K562 (cell line): ENCODE measurements around the gene VEGFA. TPM values are rescaled to one million over a fixed set of nuclear protein-coding genes. Genes with fewer than 3 reads are reported as not detected.

Experiments used
- ATAC-seq: fragments of 200-7000 bp; cut with Tn5 transposase; 3 replicates; pipeline ENCODE4 v1.9.1; 2020; ENCODE audit warnings: moderate library complexity
- BruUV-seq: library from RNA; stranded (reverse); fragments of 400-500 nt; replicated peaks from 2 replicates; lab custom pipeline; 2021; lab: Mats Ljungman, UMichigan
- CTCF ChIA-PET: fragments of 300-600 bp; formaldehyde crosslinking; extraction: SDS; loops from one replicate; lab custom pipeline; 2021; ENCODE audit warnings: low intra/inter-chr PET ratio; lab: Yijun Ruan, JAX
- POLR2A ChIA-PET: fragments of 300-600, 350-650 bp; sonication (Branson Sonifier 250); formaldehyde crosslinking; extraction: SDS; loops from one replicate; lab custom pipeline; 2021; ENCODE audit warnings: antibody characterized with exemption, inconsistent platforms; lab: Yijun Ruan, JAX
- DNase-seq, 4 experiments: peaks; one replicate each; pipeline versions ENCODE4 v3.0.0 to v3.0.0-alpha.2; 2011 to 2018; ENCODE audit warnings: low spot score in 3 of 4, mixed read lengths in 3 of 4; ENCODE audit errors: extremely low read depth in 1 of 4
- FAIRE-seq: peaks from 2 replicates; lab custom pipeline; 2011; peaks lifted over from hg19 to GRCh38; lab: Jason Lieb, UNC
- H2AFZ ChIP-seq: 2 replicates; pipeline ENCODE4 v1.6.0; 2011; ENCODE audit warnings: low read depth, low read length, control low read depth, inconsistent platforms
- H3K27ac ChIP-seq: fragments of 200-600 bp; 3 replicates; pipeline ENCODE4 v1.8.0; 2011; ENCODE audit warnings: low read depth, mild to moderate bottlenecking, control low read depth, inconsistent platforms, low read length, moderate library complexity, mixed read lengths; ENCODE audit errors: extremely low read depth
- H3K27me3 ChIP-seq, 2 experiments: fragments of 300-600 bp in 1 of 2; 2 replicates in 1 of 2; 3 replicates in 1 of 2; pipeline versions ENCODE4 v1.6.0 to v1.8.0; 2011; ENCODE audit warnings: inconsistent platforms in 2 of 2, low read length in 2 of 2, mild to moderate bottlenecking in 1 of 2, mixed read lengths in 1 of 2, moderate library complexity in 1 of 2; ENCODE audit not compliant: control insufficient read depth in 2 of 2, insufficient read depth in 2 of 2
- H3K36me3 ChIP-seq: fragments of 300-600 bp; 3 replicates; pipeline ENCODE4 v1.8.0; 2011; ENCODE audit warnings: mild to moderate bottlenecking, low read length, inconsistent platforms; ENCODE audit not compliant: control insufficient read depth, insufficient read depth
- H3K4me1 ChIP-seq, 2 experiments: fragments of 200-600 bp in 1 of 2; replicated peaks in 1 of 2; 2 replicates in 1 of 2; 3 replicates in 1 of 2; pipeline versions ENCODE4 v1.5.1 to v1.8.0; 2011; ENCODE audit warnings: inconsistent platforms in 2 of 2, low read length in 2 of 2, mild to moderate bottlenecking in 1 of 2, mixed read lengths in 1 of 2, moderate library complexity in 1 of 2; ENCODE audit not compliant: control insufficient read depth in 2 of 2, insufficient read depth in 2 of 2
- H3K4me2 ChIP-seq: 2 replicates; pipeline ENCODE4 v1.6.1; 2011; ENCODE audit warnings: low read length, control low read depth, inconsistent platforms, mixed read lengths; ENCODE audit not compliant: insufficient read depth
- H3K4me3 ChIP-seq: fragments of 200-600 bp; sonication (generic), shearing (Covaris generic); 2 replicates; pipeline ENCODE4 v1.5.1; 2016; ENCODE audit warnings: control low read depth, inconsistent platforms
- H3K79me2 ChIP-seq: fragments of 200-600 bp; 3 replicates; pipeline ENCODE4 v1.8.0; 2011; ENCODE audit warnings: low read length, inconsistent platforms; ENCODE audit not compliant: control insufficient read depth, insufficient read depth
- H3K9ac ChIP-seq, 2 experiments: 2 replicates each; pipeline versions ENCODE4 v1.6.0 to v1.6.1; 2011; ENCODE audit warnings: low read depth in 2 of 2, low read length in 2 of 2, control low read depth in 1 of 2, inconsistent platforms in 1 of 2, mild to moderate bottlenecking in 1 of 2, mixed read lengths in 1 of 2; ENCODE audit not compliant: insufficient read depth in 1 of 2
- H3K9me1 ChIP-seq: one replicate; pipeline ENCODE4 v1.6.0; 2011; ENCODE audit warnings: inconsistent platforms, mild to moderate bottlenecking, low read length, moderate library complexity; ENCODE audit not compliant: control insufficient read depth, insufficient read depth
- H3K9me3 ChIP-seq: replicated peaks from 2 replicates; pipeline ENCODE4 v1.5.1; 2011; ENCODE audit warnings: low read depth, low read length, inconsistent platforms; ENCODE audit not compliant: control insufficient read depth, insufficient read depth
- H4K20me1 ChIP-seq: replicated peaks from 2 replicates; pipeline ENCODE4 v1.6.1; 2011; ENCODE audit warnings: low read length, inconsistent platforms, mixed read lengths; ENCODE audit not compliant: control insufficient read depth, insufficient read depth
- ATF7 ChIP-seq: fragments of 450-650 bp; IDR thresholded peaks from 2 replicates; pipeline ENCODE4 v1.7.1; 2014; ENCODE audit warnings: mild to moderate bottlenecking, moderate library complexity
- CBX1 ChIP-seq: sonication (generic); IDR thresholded peaks from 2 replicates; pipeline ENCODE4 v1.6.1; 2016; ENCODE audit warnings: antibody characterized with exemption, low read depth, mild to moderate bottlenecking
- CEBPB ChIP-seq: fragments of 450-650 bp; IDR thresholded peaks from 2 replicates; pipeline ENCODE4 v1.6.1; 2016; ENCODE audit warnings: missing genetic modification characterization, missing compliant biosample characterization
- CREB3 ChIP-seq: fragments of 450-650 bp; conservative IDR thresholded peaks from 2 replicates; pipeline ENCODE4 v1.6.1; 2016; ENCODE audit warnings: missing genetic modification characterization, low read depth, mild to moderate bottlenecking, missing compliant biosample characterization, moderate library complexity
- GMEB1 ChIP-seq: fragments of 250-450 bp; sonication (Bioruptor Pico); IDR thresholded peaks from 2 replicates; pipeline ENCODE4 v1.4.0; 2020; ENCODE audit warnings: mild to moderate bottlenecking
- LCOR ChIP-seq: sonication (generic); formaldehyde crosslinking; IDR thresholded peaks from 2 replicates; pipeline ENCODE4 v1.8.0; 2022; ENCODE audit warnings: mild to moderate bottlenecking, missing genetic modification reagents
- NFRKB ChIP-seq: fragments of 450-650 bp; IDR thresholded peaks from 2 replicates; pipeline ENCODE4 v1.6.1; 2016; ENCODE audit warnings: low read depth
- RCOR1 ChIP-seq, 2 experiments: IDR thresholded peaks; 2 replicates each; pipeline ENCODE4 v1.6.1; 2012; ENCODE audit warnings: low read depth in 2 of 2, low read length in 2 of 2, borderline replicate concordance in 1 of 2, improper control_type of control experiment in 1 of 2
- TCFL5 ChIP-seq: fragments of 250-450 bp; sonication (Bioruptor Pico); conservative IDR thresholded peaks from 2 replicates; pipeline ENCODE4 v1.6.1; 2021; ENCODE audit warnings: mild to moderate bottlenecking, moderate library complexity, matching md5 sums
- TRIM24 ChIP-seq, 2 experiments: fragments of 450-650 bp; IDR thresholded peaks; 2 replicates each; pipeline ENCODE4 v1.6.1; 2016
- ZBTB17 ChIP-seq: fragments of 450-650 bp; formaldehyde crosslinking; IDR thresholded peaks from 2 replicates; pipeline ENCODE4 v1.4.0; 2020; ENCODE audit warnings: mild to moderate bottlenecking
- ZFX ChIP-seq: sonication (generic); formaldehyde crosslinking; IDR thresholded peaks from 2 replicates; pipeline ENCODE4 v1.8.0; 2022; ENCODE audit warnings: mild to moderate bottlenecking, missing genetic modification reagents, moderate library complexity
- ZNF395 ChIP-seq: fragments of 200-800 bp; sonication (Bioruptor generic); IDR thresholded peaks from 2 replicates; pipeline ENCODE4 v1.6.1; 2017; ENCODE audit warnings: missing genetic modification characterization, missing compliant biosample characterization
- ZNF584 ChIP-seq: fragments of 200-800 bp; sonication (Bioruptor generic); IDR thresholded peaks from 2 replicates; pipeline ENCODE4 v1.6.1; 2016; ENCODE audit warnings: low read depth, mild to moderate bottlenecking, missing genetic modification characterization, missing compliant biosample characterization
- WGBS: fragments of 100-300 bp; shearing (Covaris generic); methylation state at CpG from one replicate; pipeline ENCODE4 v1.1.6; 2016; ENCODE audit warnings: low coverage, mixed read lengths; ENCODE audit not compliant: insufficient coverage; ENCODE audit errors: missing lambda C conversion rate; 5-methylcytosine and 5-hydroxymethylcytosine counted together
- in situ Hi-C: fragments of 300-500 bp; cut with MboI; formaldehyde crosslinking; loops from 4 replicates; pipeline ENCODE4 v1.15.0; 2018; ENCODE audit warnings: inconsistent platforms, mixed read lengths
- intact Hi-C: fragments of 100-400 bp; cut with micrococcal nuclease; formaldehyde crosslinking; loops from 2 replicates; pipeline ENCODE4 v1.14.2; 2022
- polyA plus RNA-seq, 8 experiments: library from polyadenylated mRNA; depleted of rRNA in 4 of 8; stranded (reverse) in 5 of 8; unstranded in 3 of 8; fragments of >200 nt; fragmentation: Nextera tagmentation in 2 of 8; fragmentation: Illumina TruSeq in 1 of 8; extraction: Ambion mirVana in 2 of 8; extraction: Trizol in 1 of 8; gene quantifications; 2 replicates each; pipeline versions ENCODE4 v1.2.1 to v1.2.3, GENCODE V29; 2011 to 2014; ENCODE audit warnings: inconsistent platforms in 1 of 8, missing spikeins in 1 of 8
- total RNA-seq, 7 experiments: library from RNA; depleted of rRNA in 6 of 7; stranded (reverse); fragments of >200 nt in 6 of 7; fragmentation: Illumina TruSeq in 2 of 7; extraction: Trizol in 2 of 7; gene quantifications; 2 replicates each; pipeline versions ENCODE4 v1.2.1 to v1.2.3, GENCODE V29; 2011 to 2021; ENCODE audit warnings: low replicate concordance in 1 of 7

The VEGFA gene
- total and polyA plus RNA-seq, 9 of the 15 experiments (the other 6 are each of a cell fraction or from before 2014, with no cell fraction given): 14.0 to 271 (median 124) TPM

- TF ChIP-seq ATF7 (no peak), TCFL5 (CRISPR knock-in tag) (no peak)
- TF ChIP-seq, all 486 proteins: peak for 84
These were observed 1.3 kb downstream of the VEGFA start (continued) for GRCh38 chr6:43771210-43771857.

- WGBS: 0% methylated on average over 33 of the region's 48 CpGs
- peak; percentile 86 to 91 (median 88) for DNase-seq
- 0 out of 2 replicates have a peak, but pooled peaks have one; percentile 17 for TF ChIP-seq ZNF584 (CRISPR knock-in tag)
- TF ChIP-seq CREB3 (tag): no peak
- no peak for TF ChIP-seq LCOR
- peak; percentile 52 for TF ChIP-seq ZFX (CRISPR knock-in tag)
- TF ChIP-seq RCOR1 (IDR thresholded peaks at IDR 0.05; ENCODE audit: borderline replicate concordance in 1 of 2, low read depth in 2 of 2, low read length in 2 of 2): 0 out of 4 replicates have a peak, but pooled peaks of 1 of the 2 experiments have one; percentile 5
- peak; percentile 92 for TF ChIP-seq NFRKB
- peak; percentile 55; the same call in 1 of the 2 replicates for TF ChIP-seq ZNF395 (CRISPR knock-in tag)
- 0 out of 2 replicates have a peak, but pooled peaks have one; percentile 6 for TF ChIP-seq CEBPB (tag)
- TF ChIP-seq CBX1: peak; percentile 70; the same call in 1 of the 2 replicates
- TF ChIP-seq GMEB1 (CRISPR knock-in tag): peak; percentile 16; the same call in 1 of the 2 replicates
- peak; percentile 46; the same call in 1 of the 2 replicates for TF ChIP-seq ZBTB17 (CRISPR knock-in tag)
- 0 out of 4 replicates have a peak, but pooled peaks of 1 of the 2 experiments have one; percentile 18 for TF ChIP-seq TRIM24 (IDR thresholded peaks at IDR 0.05)
These were observed 2.1 kb downstream of the VEGFA start for GRCh38 chr6:43771858-43772680.

More at GRCh38 chr6:43771858-43772680, 2.1 kb downstream of the VEGFA start:
- POLR2A ChIA-PET: interaction anchor here (0.8 to 7.0 kb wide), 5 partner anchors 10 to 304 kb away, joined by 3 to 59 read pairs (median 3); no protein-coding TSS in a partner anchor
- Histone ChIP-seq H2AFZ (peak overlapping the region; percentile 79), H3K4me1 (peaks cover 31 to 67% of the 10 kb centered on the region in 2 experiments), H3K9me3 (no peaks in the 10 kb centered on the region), H3K9ac (peak overlapping the region; percentile 97 to 99), H3K27me3 (no peaks in the 10 kb centered on the region), H3K4me3 (peak overlapping the region; percentile 97), H3K36me3 (peaks cover 51% of the 10 kb centered on the region), H3K9me1 (peaks cover 30% of the 10 kb centered on the region), H3K79me2 (peaks cover 71% of the 10 kb centered on the region), H4K20me1 (peaks cover 52% of the 10 kb centered on the region), H3K4me2 (peak overlapping the region; percentile 98), H3K27ac (peak overlapping the region; percentile 91)
- in situ Hi-C loops: loop anchor here (5.0 kb wide), 3 partner anchors 105 to 285 kb away; no protein-coding TSS in a partner anchor
- intact Hi-C loops: loop anchor here (2.0 to 5.0 kb wide), 2 partner anchors 47 to 105 kb away; no protein-coding TSS in a partner anchor
- TSS peak; percentile 38 for BruUV-seq
- CTCF ChIA-PET: interaction anchor here (0.5 to 4.4 kb wide), 5 partner anchors 48 to 307 kb away, joined by 3 to 60 read pairs (median 6); no protein-coding TSS in a partner anchor
- FAIRE-seq: peak; percentile 46
- ATAC-seq: peak; percentile 40
